Muscle of leg (tissue), 11 donors: Measurements from ENCODE around the gene CARS1. TPM values are rescaled to one million over a fixed set of nuclear protein-coding genes. Genes with fewer than 3 reads are reported as not detected.

Experiments
- DNase-seq: peaks from one replicate; pipeline ENCODE4 v3.0.0; 2013
- H3K27ac ChIP-seq: one replicate; pipeline ENCODE4 v1.5.1; 2013; ENCODE audit warnings: mild to moderate bottlenecking, low read length, control low read depth
- H3K27me3 ChIP-seq: one replicate; pipeline ENCODE4 v1.6.1; 2013; ENCODE audit warnings: low read length; ENCODE audit not compliant: control insufficient read depth, insufficient read depth
- H3K36me3 ChIP-seq: one replicate; pipeline ENCODE4 v1.6.1; 2013; ENCODE audit warnings: low read length; ENCODE audit not compliant: control insufficient read depth, insufficient read depth
- H3K4me1 ChIP-seq: one replicate; pipeline ENCODE4 v1.6.1; 2013; ENCODE audit warnings: low read length; ENCODE audit not compliant: control insufficient read depth, insufficient read depth
- H3K4me3 ChIP-seq: one replicate; pipeline ENCODE4 v1.5.1; 2013; ENCODE audit warnings: low read length, control low read depth
- H3K9me3 ChIP-seq: replicated peaks from 2 replicates; pipeline ENCODE4 v1.6.1; 2013; ENCODE audit warnings: low read depth, low read length; ENCODE audit not compliant: control insufficient read depth
- WGBS: methylation state at CpG from one replicate; pipeline ENCODE4 v1.1.5; 2013; ENCODE audit warnings: missing lambda C conversion rate; ENCODE audit not compliant: insufficient coverage; 5-methylcytosine and 5-hydroxymethylcytosine counted together
- polyA plus RNA-seq, 8 donors: library from polyadenylated mRNA; unstranded; fragments of 120-200 nt; gene quantifications; one replicate each; pipeline versions ENCODE4 v1.2.1 to v1.2.3, GENCODE V29; 2013; ENCODE audit warnings: inconsistent platforms in 1 of 8, low replicate concordance in 1 of 8; ENCODE audit not compliant: insufficient read length in 8 of 8, insufficient read depth in 1 of 8
- total RNA-seq: library from RNA; stranded (reverse); fragments of 120-200 nt; gene quantifications from one replicate; pipeline ENCODE4 v1.2.4, GENCODE V29; 2013

CARS1 gene
- total and polyA plus RNA-seq, 9 donors = 15.7 to 24.3 (median 20.7) TPM

GRCh38 chr11:3010004-3010403 lies 47.2 kb downstream of the CARS1 start:
- H3K4me1 ChIP-seq = no peaks in the 10 kb centered on the region
- H3K36me3 ChIP-seq = peaks cover 53% of the 10 kb centered on the region
- DNase-seq = no peak
- no peak overlapping the region for H3K4me3 ChIP-seq
- no peaks in the 10 kb centered on the region for H3K27me3 ChIP-seq
- 85% methylated on average over 13 of the region's 13 CpGs for WGBS
- H3K9me3 ChIP-seq = no peaks in the 10 kb centered on the region
- H3K27ac ChIP-seq = no peak overlapping the region

DNA sequence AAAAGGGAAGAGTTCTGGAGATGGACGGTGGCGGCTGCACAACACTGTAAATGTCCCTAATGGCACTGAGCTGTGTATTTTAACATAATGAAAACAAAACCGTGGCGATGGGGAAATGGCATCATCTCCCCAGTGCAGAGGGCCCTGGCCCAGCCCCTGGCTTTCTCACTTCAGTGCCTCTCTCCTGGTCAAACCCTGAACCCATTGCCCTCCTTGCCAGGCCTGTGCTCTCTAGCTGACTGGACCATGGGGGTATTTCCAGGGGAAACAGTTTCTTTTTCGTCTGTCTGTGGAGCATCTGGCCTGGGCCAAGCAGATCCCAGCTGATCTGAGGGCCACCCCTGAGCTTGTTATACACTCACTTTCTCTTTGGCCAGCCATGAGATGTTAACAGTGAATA lies 47.7 kb downstream of the CARS1 start:
- Histone ChIP-seq H3K4me1 (no peaks in the 10 kb centered on the region), H3K4me3 (no peak overlapping the region), H3K9me3 (no peaks in the 10 kb centered on the region), H3K36me3 (peaks cover 50% of the 10 kb centered on the region), H3K27me3 (no peaks in the 10 kb centered on the region), H3K27ac (no peak overlapping the region)
- 92% methylated on average over 4 of the region's 5 CpGs for WGBS
- DNase-seq = no peak

- Histone ChIP-seq H3K9me3 (no peaks in the 10 kb centered on the region), H3K27ac (no peak overlapping the region), H3K36me3 (peaks cover 50% of the 10 kb centered on the region), H3K4me1 (no peaks in the 10 kb centered on the region), H3K27me3 (no peaks in the 10 kb centered on the region), H3K4me3 (no peak overlapping the region)
- 95% methylated on average over 9 of the region's 9 CpGs for WGBS
- no peak for DNase-seq
These were observed 48.4 kb downstream of the CARS1 start for GRCh38 chr11:3008746-3009336.

GRCh38 chr11:3007404-3008010 lies 49.7 kb downstream of the CARS1 start:
- Histone ChIP-seq H3K4me3 (no peak overlapping the region), H3K4me1 (no peaks in the 10 kb centered on the region), H3K36me3 (peaks cover 58% of the 10 kb centered on the region), H3K27ac (no peak overlapping the region), H3K27me3 (no peaks in the 10 kb centered on the region), H3K9me3 (no peaks in the 10 kb centered on the region)
- no peak for DNase-seq
- WGBS = 90% methylated on average over 11 of the region's 20 CpGs

- H3K27ac ChIP-seq = no peak overlapping the region
- no peak overlapping the region for H3K4me3 ChIP-seq
- whole genome bisulfite sequencing = 82% methylated on average over 18 of the region's 21 CpGs
- peaks cover 58% of the 10 kb centered on the region for H3K36me3 ChIP-seq
- DNase-seq = no peak
- no peaks in the 10 kb centered on the region for H3K27me3 ChIP-seq
- no peaks in the 10 kb centered on the region for H3K4me1 ChIP-seq
- no peaks in the 10 kb centered on the region for H3K9me3 ChIP-seq
These were observed 50.5 kb downstream of the CARS1 start for GRCh38 chr11:3006505-3007260.

DNA sequence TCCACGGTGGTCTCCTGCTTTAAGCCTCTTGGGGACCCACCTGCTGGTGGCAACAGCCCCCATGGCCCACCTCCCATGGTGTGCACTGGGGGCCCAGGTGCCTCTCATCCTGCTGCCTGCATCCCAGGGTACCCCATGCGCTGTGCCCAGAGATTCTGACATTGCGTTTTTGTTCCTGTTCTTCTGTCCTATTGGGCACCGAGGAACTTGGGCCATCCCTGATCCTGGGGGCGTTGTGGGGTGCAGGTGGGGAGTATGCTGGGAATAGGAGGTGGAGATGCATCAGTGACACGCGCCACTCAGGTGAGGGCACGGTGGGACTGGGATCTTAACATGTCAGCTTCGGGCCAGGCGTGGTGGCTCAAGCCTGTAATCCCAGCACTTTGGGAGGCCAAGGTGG lies 52.7 kb downstream of the CARS1 start:
- no peaks in the 10 kb centered on the region for H3K9me3 ChIP-seq
- no peak overlapping the region for H3K27ac ChIP-seq
- peaks cover 18% of the 10 kb centered on the region for H3K4me1 ChIP-seq
- 96% methylated on average over 10 of the region's 10 CpGs for WGBS
- peaks cover 61% of the 10 kb centered on the region for H3K36me3 ChIP-seq
- H3K4me3 ChIP-seq = no peak overlapping the region
- no peaks in the 10 kb centered on the region for H3K27me3 ChIP-seq
- DNase-seq = no peak

DNA sequence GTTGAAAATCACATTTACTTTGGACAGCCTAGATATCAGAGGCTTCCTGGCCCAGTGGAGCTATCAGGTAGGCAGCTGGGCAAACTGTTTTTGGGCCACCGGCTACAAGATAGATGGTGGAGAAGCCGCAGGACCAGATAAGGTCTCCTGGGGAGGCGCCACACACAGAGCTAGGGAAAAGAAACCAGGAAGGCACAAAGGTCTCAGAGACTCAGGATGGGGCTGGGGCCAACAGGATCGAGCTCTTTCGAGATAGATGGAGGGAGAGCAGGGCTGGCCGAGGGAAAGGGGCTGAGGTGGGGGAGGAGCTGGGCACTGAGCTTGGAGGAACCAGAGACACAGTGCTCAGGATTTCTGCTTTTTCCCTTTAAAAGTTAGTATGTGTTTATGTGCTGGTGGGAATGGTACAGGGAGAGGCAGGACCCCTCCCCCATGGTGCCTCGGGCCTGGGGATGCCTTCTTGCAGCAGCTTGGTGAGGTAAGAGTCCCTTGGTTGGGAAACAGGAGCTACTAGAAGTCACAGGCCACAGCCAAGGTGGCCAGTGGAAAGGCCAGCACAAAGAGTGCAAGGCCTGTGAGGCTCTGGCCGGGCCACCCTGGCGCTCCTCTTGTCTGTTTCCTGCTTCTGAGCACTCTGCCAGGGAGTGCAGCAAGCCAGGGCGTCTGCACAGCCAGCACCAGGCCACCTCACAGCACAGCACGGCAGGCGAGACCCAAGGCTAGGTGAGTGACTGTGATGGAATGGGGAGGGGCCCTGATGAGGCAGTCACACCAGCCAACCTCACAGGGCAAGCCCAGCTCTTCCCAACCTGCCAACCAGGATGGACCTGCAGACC lies 53.6 kb downstream of the CARS1 start:
- no peaks in the 10 kb centered on the region for H3K27me3 ChIP-seq
- H3K36me3 ChIP-seq = peaks cover 57% of the 10 kb centered on the region
- H3K4me3 ChIP-seq = no peak overlapping the region
- H3K27ac ChIP-seq = no peak overlapping the region
- H3K9me3 ChIP-seq = no peaks in the 10 kb centered on the region
- DNase-seq = no peak
- H3K4me1 ChIP-seq = peaks cover 18% of the 10 kb centered on the region
- 91% methylated on average over 9 of the region's 12 CpGs for WGBS

DNA sequence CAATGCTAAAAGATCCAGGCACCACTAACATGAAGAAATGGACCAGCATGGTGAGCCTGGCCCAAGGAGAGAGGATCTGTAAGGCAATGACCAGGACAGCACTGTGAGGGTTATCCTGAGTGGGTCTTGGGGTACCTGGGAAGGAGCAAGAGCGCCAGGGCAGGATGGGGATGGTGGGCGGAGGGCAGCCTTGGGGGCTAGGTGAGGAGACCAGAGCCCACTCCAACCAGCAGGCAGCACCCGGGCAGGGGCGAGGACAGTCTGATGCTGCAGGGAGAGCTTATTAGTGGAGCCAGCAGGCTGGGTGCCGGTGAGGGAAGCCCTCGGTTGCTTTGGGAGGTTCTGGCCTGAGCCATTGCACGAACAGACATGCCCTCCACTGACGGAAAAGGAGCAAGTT lies 54.4 kb downstream of the CARS1 start:
- no peak overlapping the region for H3K4me3 ChIP-seq
- peaks cover 54% of the 10 kb centered on the region for H3K36me3 ChIP-seq
- DNase-seq = no peak
- H3K27me3 ChIP-seq = no peaks in the 10 kb centered on the region
- 98% methylated on average over 5 of the region's 8 CpGs for WGBS
- no peak overlapping the region for H3K27ac ChIP-seq
- peaks cover 18% of the 10 kb centered on the region for H3K4me1 ChIP-seq
- no peaks in the 10 kb centered on the region for H3K9me3 ChIP-seq

DNA sequence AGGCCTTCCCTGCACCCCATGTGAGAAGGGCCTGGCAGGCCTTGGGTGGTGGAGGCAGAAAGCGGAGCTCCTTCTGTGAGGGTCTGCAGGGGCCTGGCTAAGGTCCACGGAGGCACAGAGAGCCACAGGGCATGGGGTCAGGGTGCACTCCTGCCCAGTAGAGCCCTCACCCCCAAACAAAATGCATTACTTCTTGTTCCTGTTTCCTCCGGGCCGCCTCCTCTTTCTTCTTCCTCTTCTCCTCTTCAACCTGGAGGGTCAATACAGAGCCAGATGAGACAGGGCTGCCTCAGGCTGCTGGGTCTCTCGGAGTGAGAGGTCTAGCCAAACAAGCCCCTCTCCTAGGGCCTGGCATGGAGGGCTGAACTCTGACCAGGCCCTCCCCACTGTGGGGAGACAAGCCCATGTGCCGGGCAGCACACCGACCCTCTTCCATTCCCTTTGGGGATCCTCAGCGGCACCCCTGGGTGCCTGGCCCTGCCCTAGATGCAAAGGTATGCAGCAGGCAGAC lies 54.8 kb downstream of the CARS1 start:
- H3K27ac ChIP-seq = no peak overlapping the region
- H3K4me3 ChIP-seq = no peak overlapping the region
- H3K36me3 ChIP-seq = peaks cover 52% of the 10 kb centered on the region
- 86% methylated on average over 5 of the region's 8 CpGs for WGBS
- H3K27me3 ChIP-seq = no peaks in the 10 kb centered on the region
- DNase-seq = no peak
- H3K4me1 ChIP-seq = peaks cover 18% of the 10 kb centered on the region
- H3K9me3 ChIP-seq = no peaks in the 10 kb centered on the region

DNA sequence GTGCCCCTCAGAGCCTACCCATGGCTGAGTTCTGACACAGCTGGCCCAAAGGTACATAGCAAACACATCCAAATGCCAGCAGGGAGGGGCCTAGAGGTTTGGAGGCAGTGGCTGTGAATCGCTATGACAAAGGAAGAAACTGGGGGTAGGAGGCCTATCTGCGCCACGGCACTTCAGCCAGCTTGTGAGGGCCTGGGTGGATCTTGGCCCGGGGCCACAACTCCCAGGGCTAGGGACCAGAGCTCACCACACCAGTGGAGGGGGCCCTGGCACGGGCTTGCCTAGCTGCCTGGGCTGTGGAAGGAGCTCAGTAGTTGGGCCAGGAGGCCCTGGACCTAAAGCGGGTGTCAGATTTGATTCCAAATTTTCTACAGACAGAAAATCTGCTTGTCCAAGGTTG lies 55.7 kb downstream of the CARS1 start:
- H3K4me3 ChIP-seq = no peak overlapping the region
- H3K27me3 ChIP-seq = no peaks in the 10 kb centered on the region
- no peak for DNase-seq
- peaks cover 51% of the 10 kb centered on the region for H3K36me3 ChIP-seq
- H3K4me1 ChIP-seq = peaks cover 18% of the 10 kb centered on the region
- WGBS = 100% methylated on average over 1 of the region's 6 CpGs
- no peaks in the 10 kb centered on the region for H3K9me3 ChIP-seq
- no peak overlapping the region for H3K27ac ChIP-seq
